ENCODE results near the gene CDKN2B-AS1. TPM values are rescaled to one million over a fixed set of nuclear protein-coding genes. Genes with fewer than 3 reads are reported as not detected.

Gene CDKN2B-AS1
- total RNA-seq, 1 experiment from 2014 or later = not detected

GRCh38 chr9:22141908-22142307 lies 147.3 kb downstream of the CDKN2B-AS1 start:
- Mint-ChIP-seq H3K36me3 (ENCODE audit: insufficient read depth in 1 of 3, low read depth in 3 of 3) (no peaks in the 10 kb centered on the region), H3K4me3 (no peak overlapping the region), H3K27ac (no peak overlapping the region), H3K9me3 (no peaks in the 10 kb centered on the region), H3K4me1 (no peaks in the 10 kb centered on the region), H3K27me3 (ENCODE audit: low read depth) (no peaks in the 10 kb centered on the region)
- TF ChIP-seq CTCF (conservative IDR thresholded peaks at IDR 0.05) = no peak
- Histone ChIP-seq H3T11ph (ENCODE audit: low read length) (no peak overlapping the region), H3K4me2 (ENCODE audit: insufficient read depth, insufficient read length, low read length) (no peak overlapping the region), H2BK12ac (ENCODE audit: insufficient read length, low read depth, low read length) (no peak overlapping the region), H3K79me1 (ENCODE audit: insufficient read depth, low read depth, low read length, poor library complexity, severe bottlenecking) (no peaks in the 10 kb centered on the region), H4K20me1 (ENCODE audit: control insufficient read depth, insufficient read depth, insufficient read length) (no peaks in the 10 kb centered on the region), H2BK20ac (ENCODE audit: low read depth, low read length, poor library complexity, severe bottlenecking) (no peak overlapping the region), H3K56ac (ENCODE audit: insufficient read length, low read depth, low read length) (no peak overlapping the region), H3K27ac (ENCODE audit: insufficient read length, low read depth, low read length) (no peak overlapping the region), H4K91ac (ENCODE audit: insufficient read length, low read depth, low read length) (no peak overlapping the region), H3K27me3 (ENCODE audit: insufficient read depth, low read length) (no peaks in the 10 kb centered on the region), H3K4me1 (ENCODE audit: insufficient read depth, low read length) (no peaks in the 10 kb centered on the region), H3K23me2 (ENCODE audit: insufficient read length, low read depth, low read length, poor library complexity, severe bottlenecking) (no peaks in the 10 kb centered on the region), H2BK120ac (ENCODE audit: low read depth, low read length, poor library complexity, severe bottlenecking) (no peak overlapping the region), H2BK15ac (ENCODE audit: low read depth, low read length) (no peak overlapping the region), H3K9me3 (ENCODE audit: control insufficient read depth, low read depth, low read length) (no peaks in the 10 kb centered on the region), H3K23ac (ENCODE audit: insufficient read length, low read depth, low read length) (no peak overlapping the region), H2AFZ (ENCODE audit: low read length) (no peak overlapping the region), H3K79me2 (ENCODE audit: insufficient read depth, low read length) (no peaks in the 10 kb centered on the region), H3K4ac (ENCODE audit: low read depth, low read length) (no peak overlapping the region), H3K14ac (ENCODE audit: insufficient read depth, low read length) (no peak overlapping the region), H2BK5ac (ENCODE audit: insufficient read length, low read length) (no peak overlapping the region), H3K18ac (ENCODE audit: insufficient read length, low read depth, low read length) (no peak overlapping the region), H2AK5ac (ENCODE audit: insufficient read length, low read length) (no peak overlapping the region), H3K9ac (ENCODE audit: extremely low read depth, insufficient read length, low read length) (no peak overlapping the region), H4K8ac (replicated peaks; ENCODE audit: insufficient read length, low read depth, low read length) (no peak overlapping the region), H4K5ac (ENCODE audit: insufficient read length, low read depth, low read length) (no peak overlapping the region)
- WGBS (ENCODE audit: extremely low coverage, insufficient read length, low lambda C conversion rate) = no CpG with 5 or more reads among the region's 1 CpG
- no peak for DNase-seq

All from H9 (cell line).